D721Med (cell line): ENCODE data around the gene TPST2.

Experiments
- DNase-seq: peaks from one replicate; pipeline ENCODE4 v3.0.0; 2011; ENCODE audit warnings: low spot score; ENCODE audit not compliant: insufficient read length
- FAIRE-seq: peaks from 2 replicates; lab custom pipeline; 2011; peaks lifted over from hg19 to GRCh38; lab: Jason Lieb, UNC
- CTCF ChIP-seq: IDR thresholded peaks from 2 replicates; pipeline ENCODE4 v1.5.1; 2012; ENCODE audit warnings: mild to moderate bottlenecking, control low read depth; ENCODE audit not compliant: insufficient read depth; ENCODE audit errors: missing control alignments

TPST2 gene

GRCh38 chr22:26482161-26482560, 107.8 kb downstream of the TPST2 start:
- FAIRE-seq (no peak), DNase-seq (no peak)
- TF ChIP-seq CTCF = no peak

GRCh38 chr22:26481694-26482093, 108.2 kb downstream of the TPST2 start:
- FAIRE-seq = no peak

GRCh38 chr22:26481112-26481693, 108.7 kb downstream of the TPST2 start:
- DNase-seq (no peak), FAIRE-seq (no peak)
- TF ChIP-seq CTCF = no peak

More at GRCh38 chr22:26481694-26482093, 108.2 kb downstream of the TPST2 start:
- no peak for DNase-seq
- TF ChIP-seq CTCF = no peak

GRCh38 chr22:26480611-26480932, 109.4 kb downstream of the TPST2 start:
- no peak for FAIRE-seq
- TF ChIP-seq CTCF = no peak
- no peak for DNase-seq

GRCh38 chr22:26479792-26480610, 109.9 kb downstream of the TPST2 start:
- no peak for DNase-seq
- TF ChIP-seq CTCF = no peak
- FAIRE-seq = no peak

GRCh38 chr22:26479043-26479791, 110.7 kb downstream of the TPST2 start:
- FAIRE-seq = no peak
- DNase-seq = no peak
- TF ChIP-seq CTCF = no peak
